SK-N-SH (cell line): ENCODE results near the gene ELOVL3. TPM values are rescaled to one million over a fixed set of nuclear protein-coding genes. Genes with fewer than 3 reads are reported as not detected.

Experiments
- CTCF ChIA-PET: fragments of 300-600, 350-600 bp; formaldehyde crosslinking; extraction: SDS; loops from one replicate; lab custom pipeline; 2021; lab: Yijun Ruan, JAX
- POLR2A ChIA-PET: fragments of 350-600 bp; sonication (Branson Sonifier 250); formaldehyde crosslinking; extraction: SDS; loops from one replicate; lab custom pipeline; 2020; ENCODE audit warnings: antibody characterized with exemption, inconsistent platforms; lab: Yijun Ruan, JAX
- DNase-seq: peaks from one replicate; pipeline ENCODE4 v3.0.0; 2012
- H2AFZ ChIP-seq: fragments of 200-600 bp; sonication (generic); 2 replicates; pipeline ENCODE4 v1.8.1; 2016; ENCODE audit warnings: antibody characterized with exemption, mild to moderate bottlenecking, low read depth
- H3F3A ChIP-seq: fragments of 200-600 bp; sonication (generic); replicated peaks from 2 replicates; pipeline ENCODE3; 2016; ENCODE audit warnings: antibody characterized with exemption, mild to moderate bottlenecking; ENCODE audit not compliant: insufficient read depth
- H3K27ac ChIP-seq, 2 experiments: fragments of 200-500 bp in 1 of 2; fragments of 200-600 bp in 1 of 2; sonication (Bioruptor generic) in 1 of 2; sonication (generic), shearing (Covaris generic) in 1 of 2; 2 replicates each; pipeline versions ENCODE4 v1.5.1 to v1.6.1; 2014 to 2016; ENCODE audit warnings: low read depth in 2 of 2, inconsistent platforms in 1 of 2, low read length in 1 of 2, mild to moderate bottlenecking in 1 of 2, mixed read lengths in 1 of 2
- H3K27me3 ChIP-seq: fragments of 200-600 bp; sonication (generic), shearing (Covaris generic); 2 replicates; pipeline ENCODE4 v1.6.1; 2016; ENCODE audit warnings: mixed run types; ENCODE audit not compliant: insufficient read depth
- H3K36me3 ChIP-seq, 2 experiments: fragments of 200-500 bp in 1 of 2; fragments of 200-600 bp in 1 of 2; sonication (Bioruptor generic) in 1 of 2; sonication (generic) in 1 of 2; replicated peaks in 1 of 2; 2 replicates each; pipeline versions ENCODE3 to v1.5.1; 2014 to 2016; ENCODE audit warnings: low read length in 1 of 2, mild to moderate bottlenecking in 1 of 2; ENCODE audit not compliant: insufficient read depth in 2 of 2, control insufficient read depth in 1 of 2
- H3K4me1 ChIP-seq, 2 experiments: fragments of 200-500 bp in 1 of 2; fragments of 200-600 bp in 1 of 2; sonication (Bioruptor generic) in 1 of 2; sonication (generic), shearing (Covaris generic) in 1 of 2; 2 replicates each; pipeline versions ENCODE4 v1.5.1 to v1.6.1; 2014 to 2016; ENCODE audit warnings: low read depth in 1 of 2, low read length in 1 of 2, mixed run types in 1 of 2; ENCODE audit not compliant: insufficient read depth in 2 of 2, control insufficient read depth in 1 of 2
- H3K4me2 ChIP-seq: fragments of 200-600 bp; sonication (generic), shearing (Covaris generic); 2 replicates; pipeline ENCODE4 v1.6.1; 2017; ENCODE audit warnings: mixed run types
- H3K4me3 ChIP-seq, 2 experiments: fragments of 200-500 bp in 1 of 2; fragments of 200-600 bp in 1 of 2; sonication (Bioruptor generic) in 1 of 2; sonication (generic), shearing (Covaris generic) in 1 of 2; 2 replicates each; pipeline versions ENCODE4 v1.5.1 to v1.8.1; 2014 to 2016; ENCODE audit warnings: low read depth in 2 of 2, inconsistent platforms in 1 of 2, low read length in 1 of 2, mild to moderate bottlenecking in 1 of 2, mixed read lengths in 1 of 2, moderate library complexity in 1 of 2
- H3K79me2 ChIP-seq: fragments of 200-600 bp; sonication (generic); 2 replicates; pipeline ENCODE4 v1.8.1; 2017; ENCODE audit warnings: mild to moderate bottlenecking; ENCODE audit not compliant: insufficient read depth
- H3K9ac ChIP-seq: fragments of 200-600 bp; sonication (generic); 2 replicates; pipeline ENCODE4 v1.6.1; 2017; ENCODE audit warnings: mixed run types
- H3K9me2 ChIP-seq: fragments of 200-600 bp; sonication (generic); 2 replicates; pipeline ENCODE4 v1.6.1; 2017; ENCODE audit warnings: mixed run types
- H3K9me3 ChIP-seq: fragments of 200-600 bp; sonication (generic); 2 replicates; pipeline ENCODE4 v1.6.1; 2017; ENCODE audit warnings: mixed run types, mild to moderate bottlenecking, moderate library complexity
- H4K20me1 ChIP-seq: fragments of 200-600 bp; sonication (generic); 2 replicates; pipeline ENCODE4 v1.6.1; 2017; ENCODE audit warnings: mild to moderate bottlenecking, mixed run types; ENCODE audit not compliant: insufficient read depth
- FOSL2 ChIP-seq: IDR thresholded peaks from 2 replicates; pipeline ENCODE4 v1.4.0; 2012; ENCODE audit warnings: low read depth, mild to moderate bottlenecking, moderate library complexity, borderline replicate concordance
- IRF3 ChIP-seq: fragments of 150-350 bp; IDR thresholded peaks from 2 replicates; pipeline ENCODE4 v1.6.1; 2016; ENCODE audit warnings: mild to moderate bottlenecking, low read depth, low read length
- MEF2A ChIP-seq: IDR thresholded peaks from 2 replicates; pipeline ENCODE4 v1.4.0; 2012; ENCODE audit warnings: low read depth, borderline replicate concordance
- POLR2AphosphoS5 ChIP-seq: IDR thresholded peaks from 2 replicates; pipeline ENCODE4 v1.6.1; 2012; ENCODE audit warnings: low read depth, low read length
- REST ChIP-seq: IDR thresholded peaks from 2 replicates; pipeline ENCODE4 v1.6.1; 2012; ENCODE audit warnings: mild to moderate bottlenecking, low read depth, low read length, moderate library complexity
- TAF1 ChIP-seq: IDR thresholded peaks from 2 replicates; pipeline ENCODE4 v1.6.1; 2012; ENCODE audit warnings: low read depth, mild to moderate bottlenecking, low read length, moderate library complexity, borderline replicate concordance
- TCF12 ChIP-seq: IDR thresholded peaks from 2 replicates; pipeline ENCODE4 v1.4.0; 2012
- TEAD4 ChIP-seq: IDR thresholded peaks from 2 replicates; pipeline ENCODE4 v1.4.0; 2012; ENCODE audit warnings: mild to moderate bottlenecking, borderline replicate concordance; ENCODE audit not compliant: insufficient read depth
- WGBS: methylation state at CpG from one replicate; pipeline ENCODE4 v1.1.6; 2017; ENCODE audit warnings: low lambda C conversion rate; 5-methylcytosine and 5-hydroxymethylcytosine counted together
- polyA plus RNA-seq, 3 experiments: library from polyadenylated mRNA; depleted of rRNA; stranded (reverse); fragments of >200 nt; gene quantifications; 2 replicates each; pipeline ENCODE4 v1.2.3, GENCODE V29; 2012

The ELOVL3 gene
- polyA plus RNA-seq, 1 of the 3 experiments (the other 2 are of a cell fraction) = 0.25 TPM

GRCh38 chr10:102191956-102192355, 34.1 kb upstream of the ELOVL3 start:
- Histone ChIP-seq H2AFZ (no peak overlapping the region), H3K36me3 (no peaks in the 10 kb centered on the region), H3K4me1 (no peaks in the 10 kb centered on the region; a peak in 1 of 4 replicates), H3K27me3 (no peaks in the 10 kb centered on the region), H3K9me3 (no peaks in the 10 kb centered on the region), H3K27ac (no peak overlapping the region), H3K9ac (no peak overlapping the region), H3K9me2 (no peaks in the 10 kb centered on the region), H3K4me3 (no peak overlapping the region), H4K20me1 (no peaks in the 10 kb centered on the region), H3K4me2 (no peak overlapping the region), H3K79me2 (no peaks in the 10 kb centered on the region), H3F3A (no peaks in the 10 kb centered on the region)
- TF ChIP-seq POLR2AphosphoS5 (no peak), FOSL2 (no peak), TEAD4 (no peak)
- ChIA-PET CTCF (interaction anchor here (1.3 kb wide), 1 partner anchor 38 kb away, joined by 3 read pairs; no protein-coding TSS in a partner anchor), POLR2A (interaction anchor here (0.6 kb wide), 1 partner anchor 28 kb away, joined by 3 read pairs; no protein-coding TSS in a partner anchor)
- WGBS = 37% methylated on average over 7 of the region's 7 CpGs
- no peak for DNase-seq

- ChIA-PET CTCF (no interaction called here), POLR2A (no interaction called here)
- Histone ChIP-seq H3K36me3 (no peaks in the 10 kb centered on the region), H3K9me2 (no peaks in the 10 kb centered on the region), H3K79me2 (no peaks in the 10 kb centered on the region), H2AFZ (no peak overlapping the region), H3K9ac (no peak overlapping the region), H3K4me2 (no peak overlapping the region), H3K4me1 (no peaks in the 10 kb centered on the region), H3K4me3 (no peak overlapping the region), H3F3A (no peaks in the 10 kb centered on the region), H3K27me3 (no peaks in the 10 kb centered on the region; the same call in 1 of the 2 replicates), H3K27ac (no peak overlapping the region), H3K9me3 (no peaks in the 10 kb centered on the region), H4K20me1 (no peaks in the 10 kb centered on the region)
- DNase-seq = no peak
- TF ChIP-seq FOSL2 (no peak), REST (no peak), TCF12 (no peak), TEAD4 (no peak), MEF2A (no peak), POLR2AphosphoS5 (no peak), IRF3 (no peak), TAF1 (no peak)
- 47% methylated on average over 6 of the region's 6 CpGs for WGBS
These were observed 30.7 kb upstream of the ELOVL3 start for GRCh38 chr10:102195296-102195870.
